NB4 (cell line): ENCODE data around the gene SCMH1.

ENCODE experiments used
- CTCF ChIP-seq: IDR thresholded peaks from one replicate; pipeline ENCODE4 v1.5.1; 2012; ENCODE audit warnings: low read depth, low read length
- POLR2A ChIP-seq: IDR thresholded peaks from 2 replicates; pipeline ENCODE4 v1.6.1; 2011; ENCODE audit warnings: mild to moderate bottlenecking; ENCODE audit not compliant: insufficient read length; ENCODE audit errors: extremely low read depth

GRCh38 chr1:41215623-41216022 is 26.5 kb downstream of the SCMH1 start:
- TF ChIP-seq POLR2A = no peak
- no peak for TF ChIP-seq CTCF
